Thymus (tissue), 11 donors: Measurements from ENCODE around the gene CACNA2D3. TPM values are rescaled to one million over a fixed set of nuclear protein-coding genes. Genes with fewer than 3 reads are reported as not detected.

ENCODE experiments used
- DNase-seq, 9 donors: peaks; one replicate each; pipeline ENCODE4 v3.0.0-alpha.2; 2013; ENCODE audit warnings: low spot score in 9 of 9, low read depth in 6 of 9, missing footprints in 1 of 9
- H3K27ac ChIP-seq, 2 donors: one replicate each; pipeline ENCODE4 v1.5.1; 2013; ENCODE audit warnings: control low read depth in 1 of 2, low read depth in 1 of 2, low read length in 1 of 2, mild to moderate bottlenecking in 1 of 2, moderate library complexity in 1 of 2
- H3K27me3 ChIP-seq, 2 donors: one replicate each; pipeline ENCODE4 v1.5.1; 2013; ENCODE audit warnings: low read length in 1 of 2; ENCODE audit not compliant: control insufficient read depth in 2 of 2, insufficient read depth in 1 of 2
- H3K36me3 ChIP-seq, 2 donors: one replicate each; pipeline ENCODE4 v1.5.1; 2013; ENCODE audit warnings: low read length in 1 of 2, mild to moderate bottlenecking in 1 of 2, moderate library complexity in 1 of 2; ENCODE audit not compliant: control insufficient read depth in 2 of 2, insufficient read depth in 2 of 2
- H3K4me1 ChIP-seq, 2 donors: one replicate each; pipeline ENCODE4 v1.5.1; 2013; ENCODE audit warnings: low read length in 2 of 2; ENCODE audit not compliant: control insufficient read depth in 2 of 2, insufficient read depth in 2 of 2
- H3K4me3 ChIP-seq, 2 donors: one replicate each; pipeline ENCODE4 v1.5.1; 2013; ENCODE audit warnings: low read length in 2 of 2, control low read depth in 1 of 2, mild to moderate bottlenecking in 1 of 2
- H3K9me3 ChIP-seq, 2 donors: one replicate each; pipeline ENCODE4 v1.5.1; 2013; ENCODE audit warnings: low read length in 1 of 2, mild to moderate bottlenecking in 1 of 2; ENCODE audit not compliant: control insufficient read depth in 2 of 2, insufficient read depth in 1 of 2
- WGBS: extraction: QIAGEN DNeasy Blood & Tissue Kit; methylation state at CpG from one replicate; pipeline ENCODE4 v1.1.7; 2013; 5-methylcytosine and 5-hydroxymethylcytosine counted together
- polyA plus RNA-seq: library from polyadenylated mRNA; stranded (reverse); fragments of 200-250 nt; gene quantifications from one replicate; pipeline ENCODE4 v1.2.3, GENCODE V29; 2013
- total RNA-seq: library from RNA; stranded (reverse); fragments of 120-200 nt; gene quantifications from one replicate; pipeline ENCODE4 v1.2.4, GENCODE V29; 2013
- donor health status: healthy.

The CACNA2D3 gene
- total and polyA plus RNA-seq, 2 donors = 1.8 to 2.1 TPM

GRCh38 chr3:54836871-54837270 lies 714.5 kb downstream of the CACNA2D3 start:
- no peak for DNase-seq

GRCh38 chr3:54837964-54838363 lies 715.6 kb downstream of the CACNA2D3 start:
- no peak overlapping the region for H3K4me3 ChIP-seq
- no peaks in the 10 kb centered on the region for H3K9me3 ChIP-seq
- no peaks in the 10 kb centered on the region for H3K27me3 ChIP-seq
- no peaks in the 10 kb centered on the region for H3K36me3 ChIP-seq
- no peaks in the 10 kb centered on the region for H3K4me1 ChIP-seq
- no peak overlapping the region for H3K27ac ChIP-seq
- WGBS = 62% methylated on average over 2 of the region's 2 CpGs
- DNase-seq = no peak

More at GRCh38 chr3:54836871-54837270, 714.5 kb downstream of the CACNA2D3 start:
- no peaks in the 10 kb centered on the region for H3K27me3 ChIP-seq
- 82% methylated on average over 8 of the region's 8 CpGs for WGBS
- H3K36me3 ChIP-seq = no peaks in the 10 kb centered on the region
- H3K27ac ChIP-seq = no peak overlapping the region
- no peak overlapping the region for H3K4me3 ChIP-seq
- H3K9me3 ChIP-seq = no peaks in the 10 kb centered on the region
- no peaks in the 10 kb centered on the region for H3K4me1 ChIP-seq

DNA sequence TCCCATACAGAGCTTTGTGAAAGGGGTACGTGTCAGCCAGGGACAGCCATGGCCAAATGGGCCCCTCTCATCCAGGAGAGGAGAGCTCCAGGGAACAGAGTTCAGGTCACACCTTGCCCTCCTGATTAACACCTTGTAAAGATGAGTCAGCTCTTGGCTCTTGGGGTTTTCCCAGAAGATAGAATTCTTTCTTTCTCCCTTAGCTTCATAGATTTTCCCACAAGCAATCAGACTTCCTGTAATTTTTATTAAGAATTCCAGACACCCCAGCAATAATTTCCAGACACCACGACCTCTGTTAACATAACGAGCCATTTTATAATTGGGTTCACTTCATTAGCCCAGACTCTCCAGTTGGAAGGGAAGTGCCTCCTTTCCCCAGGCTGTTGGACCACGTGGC lies 719.1 kb downstream of the CACNA2D3 start:
- H3K36me3 ChIP-seq = no peaks in the 10 kb centered on the region
- no peaks in the 10 kb centered on the region for H3K9me3 ChIP-seq
- no peak overlapping the region for H3K4me3 ChIP-seq
- H3K4me1 ChIP-seq = no peaks in the 10 kb centered on the region
- no peaks in the 10 kb centered on the region for H3K27me3 ChIP-seq
- DNase-seq = no peak
- WGBS = 79% methylated on average over 4 of the region's 4 CpGs
- H3K27ac ChIP-seq = no peak overlapping the region

DNA sequence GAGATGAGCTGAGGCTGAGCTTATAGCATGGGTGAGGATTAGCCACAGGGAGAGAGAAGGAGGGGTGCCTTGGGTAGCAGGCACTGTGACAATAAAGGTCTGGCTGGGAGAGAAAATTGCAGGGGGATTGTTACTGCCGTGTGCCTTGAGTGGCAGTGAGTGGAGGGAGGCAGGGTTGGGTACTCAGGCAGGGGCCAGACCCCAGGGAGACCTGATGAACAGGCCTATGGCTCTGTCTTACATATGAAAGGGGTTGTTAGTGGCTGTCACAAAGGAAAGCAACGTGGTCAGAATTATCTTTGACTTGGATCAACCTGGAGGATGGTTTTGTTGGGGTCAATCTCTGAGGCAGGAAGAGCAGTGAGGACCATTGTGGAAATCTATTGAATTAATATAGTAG lies 721.0 kb downstream of the CACNA2D3 start:
- H3K36me3 ChIP-seq = no peaks in the 10 kb centered on the region
- DNase-seq = no peak
- no peak overlapping the region for H3K4me3 ChIP-seq
- no peaks in the 10 kb centered on the region for H3K9me3 ChIP-seq
- 59% methylated on average over 2 of the region's 2 CpGs for whole genome bisulfite sequencing
- H3K27me3 ChIP-seq = no peaks in the 10 kb centered on the region
- H3K27ac ChIP-seq = no peak overlapping the region
- no peaks in the 10 kb centered on the region for H3K4me1 ChIP-seq

DNA sequence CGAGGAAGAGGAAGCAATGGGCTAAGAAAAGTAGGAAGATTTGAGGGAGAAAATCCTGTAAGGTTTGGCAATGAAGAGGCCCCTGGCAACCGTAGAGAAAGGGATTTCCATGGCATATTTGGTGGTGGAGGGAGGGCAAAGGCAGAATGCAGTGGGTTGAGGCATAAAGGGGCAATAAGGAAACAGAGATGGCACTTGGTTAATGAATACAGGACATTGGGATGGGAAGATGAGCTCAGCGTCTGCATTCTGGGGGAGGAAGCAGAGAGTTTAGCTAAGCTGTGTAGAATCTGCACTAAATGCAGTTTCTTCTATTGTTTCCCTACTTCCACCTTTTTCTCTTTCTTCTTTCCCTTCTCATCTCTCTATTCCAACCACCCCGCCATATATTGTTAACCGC lies 721.9 kb downstream of the CACNA2D3 start:
- Histone ChIP-seq H3K27me3 (no peaks in the 10 kb centered on the region), H3K9me3 (no peaks in the 10 kb centered on the region), H3K36me3 (no peaks in the 10 kb centered on the region), H3K4me3 (no peak overlapping the region), H3K27ac (no peak overlapping the region), H3K4me1 (no peaks in the 10 kb centered on the region)
- WGBS = 90% methylated on average over 5 of the region's 5 CpGs
- DNase-seq = no peak

GRCh38 chr3:54845011-54845410 lies 722.7 kb downstream of the CACNA2D3 start:
- no peaks in the 10 kb centered on the region for H3K9me3 ChIP-seq
- WGBS = 84% methylated on average over 4 of the region's 4 CpGs

GRCh38 chr3:54845551-54845950 lies 723.2 kb downstream of the CACNA2D3 start:
- Histone ChIP-seq H3K27ac (no peak overlapping the region), H3K4me3 (no peak overlapping the region), H3K9me3 (no peaks in the 10 kb centered on the region), H3K4me1 (no peaks in the 10 kb centered on the region), H3K36me3 (no peaks in the 10 kb centered on the region), H3K27me3 (no peaks in the 10 kb centered on the region)
- 95% methylated on average over 5 of the region's 5 CpGs for WGBS
- no peak for DNase-seq

More at GRCh38 chr3:54845011-54845410, 722.7 kb downstream of the CACNA2D3 start:
- no peaks in the 10 kb centered on the region for H3K36me3 ChIP-seq
- no peaks in the 10 kb centered on the region for H3K4me1 ChIP-seq
- H3K4me3 ChIP-seq = no peak overlapping the region
- H3K27me3 ChIP-seq = no peaks in the 10 kb centered on the region
- no peak for DNase-seq
- H3K27ac ChIP-seq = no peak overlapping the region

DNA sequence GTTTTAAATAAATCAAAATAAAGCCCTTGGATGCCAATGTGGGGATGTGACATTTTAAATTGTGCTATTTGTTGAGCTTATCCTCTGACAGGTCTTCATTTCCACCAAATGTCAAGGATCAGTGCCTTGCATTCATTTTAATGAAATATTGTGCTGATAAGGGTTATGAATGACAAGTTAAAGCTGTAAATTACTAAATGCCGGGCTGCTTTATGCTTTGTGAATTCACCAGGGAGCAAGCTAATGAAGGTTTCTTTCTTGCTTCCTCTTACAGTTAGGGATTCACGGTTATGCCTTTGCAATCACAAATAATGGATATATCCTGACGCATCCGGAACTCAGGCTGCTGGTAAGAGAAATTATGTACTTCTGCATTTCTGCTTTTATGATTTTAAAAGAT lies 723.8 kb downstream of the CACNA2D3 start:
- 26% methylated on average over 4 of the region's 4 CpGs for WGBS
- H3K36me3 ChIP-seq = no peaks in the 10 kb centered on the region
- H3K27ac ChIP-seq = no peak overlapping the region
- no peak overlapping the region for H3K4me3 ChIP-seq
- H3K4me1 ChIP-seq = no peaks in the 10 kb centered on the region
- H3K9me3 ChIP-seq = no peaks in the 10 kb centered on the region
- DNase-seq = no peak
- no peaks in the 10 kb centered on the region for H3K27me3 ChIP-seq

- Histone ChIP-seq H3K9me3 (no peaks in the 10 kb centered on the region), H3K36me3 (no peaks in the 10 kb centered on the region), H3K27me3 (no peaks in the 10 kb centered on the region), H3K27ac (no peak overlapping the region), H3K4me1 (no peaks in the 10 kb centered on the region), H3K4me3 (no peak overlapping the region)
- no peak for DNase-seq
- 94% methylated on average over 4 of the region's 4 CpGs for WGBS
Observed at GRCh38 chr3:54847361-54847760, 725.0 kb downstream of the CACNA2D3 start.

DNA sequence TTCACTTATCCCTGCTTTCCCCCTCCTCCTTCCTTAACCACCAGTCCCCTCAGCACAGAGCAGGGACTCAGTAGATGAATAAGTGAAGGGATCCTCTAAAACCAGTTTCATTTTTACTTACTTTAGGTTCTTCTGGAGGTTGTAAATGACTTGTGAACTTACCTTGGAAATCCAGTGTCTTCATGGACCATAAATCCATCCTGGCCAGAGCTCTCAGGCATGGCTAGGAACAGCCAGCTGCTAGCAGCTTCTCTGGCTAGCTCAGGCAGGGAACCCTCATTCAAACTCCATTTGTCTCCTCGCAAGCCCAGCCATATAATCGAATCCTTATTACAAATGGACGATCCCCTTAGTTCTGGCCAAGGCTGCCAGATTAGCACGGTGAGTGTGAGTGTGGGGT lies 727.0 kb downstream of the CACNA2D3 start:
- no peak overlapping the region for H3K27ac ChIP-seq
- no peaks in the 10 kb centered on the region for H3K27me3 ChIP-seq
- no peak for DNase-seq
- 90% methylated on average over 4 of the region's 4 CpGs for WGBS
- no peaks in the 10 kb centered on the region for H3K9me3 ChIP-seq
- H3K4me3 ChIP-seq = no peak overlapping the region
- no peaks in the 10 kb centered on the region for H3K4me1 ChIP-seq
- H3K36me3 ChIP-seq = no peaks in the 10 kb centered on the region
